Large intestine (tissue), 3 donors: ENCODE measurements around the gene SNN. TPM values are rescaled to one million over a fixed set of nuclear protein-coding genes. Genes with fewer than 3 reads are reported as not detected.

Source experiments
- DNase-seq, 2 donors: peaks; one replicate each; pipeline versions ENCODE4 v3.0.0 to v3.0.0-alpha.2; 2013
- H3K27ac ChIP-seq: one replicate; pipeline ENCODE4 v1.5.1; 2013; ENCODE audit warnings: low read length
- H3K27me3 ChIP-seq: 2 replicates; pipeline ENCODE4 v1.6.1; 2013; ENCODE audit warnings: low read length; ENCODE audit not compliant: control insufficient read depth, insufficient read depth
- H3K36me3 ChIP-seq: 2 replicates; pipeline ENCODE4 v1.6.1; 2013; ENCODE audit warnings: low read length; ENCODE audit not compliant: control insufficient read depth, insufficient read depth
- H3K4me1 ChIP-seq: one replicate; pipeline ENCODE4 v1.6.1; 2013; ENCODE audit warnings: low read length; ENCODE audit not compliant: control insufficient read depth, insufficient read depth
- H3K4me3 ChIP-seq: one replicate; pipeline ENCODE4 v1.5.1; 2013; ENCODE audit warnings: low read length
- H3K9me3 ChIP-seq: one replicate; pipeline ENCODE4 v1.6.1; 2013; ENCODE audit warnings: mild to moderate bottlenecking, low read depth, low read length, moderate library complexity; ENCODE audit not compliant: control insufficient read depth
- WGBS: methylation state at CpG from one replicate; pipeline ENCODE4 v1.1.5; 2013; ENCODE audit warnings: low lambda C conversion rate; ENCODE audit not compliant: insufficient coverage; 5-methylcytosine and 5-hydroxymethylcytosine counted together
- polyA plus RNA-seq: library from polyadenylated mRNA; unstranded; fragments of 120-200 nt; gene quantifications from one replicate; pipeline ENCODE4 v1.2.1, GENCODE V29; 2013

Gene SNN
- polyA plus RNA-seq, 1 donor, result 9.7 TPM

DNA sequence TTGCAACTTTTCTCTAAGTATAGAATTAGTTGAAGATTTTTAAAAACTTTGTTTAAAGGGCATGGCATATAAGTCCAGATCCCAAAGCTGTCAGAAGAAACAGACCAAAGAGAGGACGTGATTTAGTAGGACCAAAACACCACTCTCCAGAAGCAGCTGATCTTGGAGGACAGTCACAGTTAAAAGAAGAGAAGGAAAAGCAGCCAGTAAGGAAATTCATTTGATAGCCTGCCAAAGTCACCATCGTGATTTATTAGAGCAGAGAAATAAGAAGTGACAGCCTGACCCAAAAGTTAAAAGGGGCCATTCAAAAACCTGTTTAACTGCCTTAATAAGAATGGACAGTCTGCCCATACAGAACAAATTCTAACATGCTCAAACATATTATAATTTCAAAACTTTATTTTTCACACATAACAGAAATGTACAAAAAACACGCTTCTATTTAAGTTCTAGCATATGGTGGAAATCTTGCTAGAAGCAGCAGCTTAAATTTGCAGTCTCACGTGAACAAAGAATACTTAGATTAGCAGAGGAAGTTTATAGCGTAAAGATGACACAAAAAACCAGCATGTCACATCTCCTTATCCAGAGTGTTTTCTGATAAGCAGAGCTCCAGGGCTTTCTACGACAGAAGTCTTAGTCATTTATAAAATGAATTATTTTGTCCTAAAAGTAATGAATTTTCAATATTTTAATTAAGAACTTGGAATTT, 37.2 kb downstream of the SNN start:
- Histone ChIP-seq H3K27me3 (no peaks in the 10 kb centered on the region), H3K36me3 (peaks cover 19% of the 10 kb centered on the region), H3K27ac (no peak overlapping the region), H3K9me3 (no peaks in the 10 kb centered on the region), H3K4me1 (no peaks in the 10 kb centered on the region), H3K4me3 (no peak overlapping the region)
- WGBS, result 92% methylated on average over 2 of the region's 6 CpGs
- DNase-seq, result no peak

DNA sequence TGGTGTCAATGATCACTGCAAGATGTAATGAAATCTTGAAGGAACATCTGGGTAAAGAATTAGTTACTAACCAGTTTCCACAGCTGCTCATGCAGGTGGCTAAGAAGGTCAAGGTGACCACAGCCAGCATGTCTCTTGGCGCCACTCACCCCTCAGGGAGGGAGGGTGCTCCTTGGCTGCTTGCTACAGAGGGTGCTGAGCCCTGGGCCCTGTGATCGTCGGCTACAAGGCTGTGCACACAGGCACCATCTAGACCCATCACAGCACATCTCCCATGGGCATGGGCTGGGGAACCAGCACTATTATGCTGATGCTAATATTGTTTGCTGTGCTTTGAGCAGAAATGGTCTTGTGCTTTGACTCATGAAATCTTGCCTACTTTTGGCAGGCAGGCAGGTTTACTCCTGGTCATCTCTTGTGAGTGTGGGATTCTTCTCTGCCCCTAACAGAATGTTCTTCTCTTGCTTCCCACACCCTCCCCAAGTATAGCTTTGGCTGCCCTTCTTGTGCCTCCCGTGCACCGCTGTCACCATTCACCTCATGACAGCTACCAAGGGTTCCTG, 38.0 kb downstream of the SNN start:
- Histone ChIP-seq H3K27me3 (no peaks in the 10 kb centered on the region), H3K4me1 (no peaks in the 10 kb centered on the region), H3K27ac (no peak overlapping the region), H3K9me3 (no peaks in the 10 kb centered on the region), H3K4me3 (no peak overlapping the region), H3K36me3 (peaks cover 23% of the 10 kb centered on the region)
- DNase-seq, result no peak
- WGBS, result no CpG with 5 or more reads among the region's 5 CpGs

DNA sequence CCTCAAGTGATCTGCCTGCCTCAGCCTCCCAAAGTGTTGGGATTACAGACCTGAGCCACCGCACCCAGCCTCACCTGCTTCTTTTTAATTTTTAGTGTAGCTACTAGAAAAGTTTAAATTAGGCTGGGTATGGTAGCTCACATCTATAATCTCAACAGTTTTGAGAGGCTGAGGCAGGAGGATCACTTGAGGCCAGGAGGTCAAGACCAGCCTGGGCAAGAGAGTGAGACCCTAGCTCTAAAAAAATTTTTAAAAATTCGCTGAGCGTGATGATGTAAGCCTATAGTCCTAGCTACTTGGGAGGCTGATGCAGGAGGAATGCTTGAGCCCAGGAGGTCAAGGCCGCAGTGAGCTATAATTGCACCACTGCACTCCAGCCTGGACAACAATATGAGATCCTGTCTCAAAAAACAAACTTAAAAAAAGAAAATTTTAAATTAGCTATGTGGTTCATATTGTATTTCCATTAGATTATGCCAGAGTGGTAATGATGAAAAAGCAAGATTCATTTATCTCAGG, 39.5 kb downstream of the SNN start:
- Histone ChIP-seq H3K27me3 (no peaks in the 10 kb centered on the region), H3K27ac (no peak overlapping the region), H3K9me3 (no peaks in the 10 kb centered on the region), H3K36me3 (peaks cover 30% of the 10 kb centered on the region), H3K4me3 (no peak overlapping the region), H3K4me1 (no peaks in the 10 kb centered on the region)
- no CpG with 5 or more reads among the region's 4 CpGs for WGBS
- DNase-seq, result no peak

DNA sequence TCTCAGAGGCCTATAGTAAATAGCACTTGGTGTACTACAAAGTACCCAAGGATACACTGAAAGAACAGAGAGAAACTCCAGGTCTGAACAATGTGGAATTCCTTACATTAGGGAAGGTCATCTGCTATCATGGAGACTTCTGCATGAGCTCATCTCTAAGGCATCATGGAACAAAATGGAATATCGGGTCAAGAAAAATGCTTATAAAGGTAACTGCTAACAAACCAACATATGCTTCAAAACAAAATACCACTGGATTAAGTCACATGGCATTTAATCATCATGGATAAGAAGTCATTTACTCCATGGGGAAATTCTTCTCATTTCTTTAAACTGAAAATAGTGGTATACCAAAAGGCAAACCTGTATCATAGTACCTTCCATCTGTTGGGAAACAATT, 40.2 kb downstream of the SNN start:
- DNase-seq, result no peak
- H3K4me1 ChIP-seq, result no peaks in the 10 kb centered on the region
- H3K4me3 ChIP-seq, result no peak overlapping the region
- WGBS, result no CpG with 5 or more reads among the region's 1 CpG
- H3K27me3 ChIP-seq, result no peaks in the 10 kb centered on the region
- no peak overlapping the region for H3K27ac ChIP-seq
- H3K9me3 ChIP-seq, result no peaks in the 10 kb centered on the region
- H3K36me3 ChIP-seq, result peaks cover 33% of the 10 kb centered on the region

DNA sequence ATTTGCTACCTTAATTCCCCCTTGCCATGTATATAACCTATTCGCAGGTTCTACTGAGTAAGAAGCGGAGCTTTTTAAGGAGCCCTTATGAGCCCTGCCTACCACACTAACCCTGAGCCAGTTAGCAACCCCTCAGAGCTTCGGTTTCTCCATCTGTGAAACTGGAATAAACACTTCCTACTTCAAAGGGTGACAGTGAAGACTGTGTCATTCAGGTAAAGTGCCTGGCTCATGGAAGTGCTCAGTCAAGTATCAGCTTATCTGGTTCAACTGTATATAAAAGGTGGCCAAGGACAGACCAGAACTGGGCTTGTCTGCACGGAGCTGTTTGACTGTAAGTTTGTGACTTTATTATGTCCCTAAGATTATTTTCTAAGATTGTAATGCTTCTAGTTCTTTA, 43.4 kb downstream of the SNN start:
- WGBS, result no CpG with 5 or more reads among the region's 4 CpGs

DNA sequence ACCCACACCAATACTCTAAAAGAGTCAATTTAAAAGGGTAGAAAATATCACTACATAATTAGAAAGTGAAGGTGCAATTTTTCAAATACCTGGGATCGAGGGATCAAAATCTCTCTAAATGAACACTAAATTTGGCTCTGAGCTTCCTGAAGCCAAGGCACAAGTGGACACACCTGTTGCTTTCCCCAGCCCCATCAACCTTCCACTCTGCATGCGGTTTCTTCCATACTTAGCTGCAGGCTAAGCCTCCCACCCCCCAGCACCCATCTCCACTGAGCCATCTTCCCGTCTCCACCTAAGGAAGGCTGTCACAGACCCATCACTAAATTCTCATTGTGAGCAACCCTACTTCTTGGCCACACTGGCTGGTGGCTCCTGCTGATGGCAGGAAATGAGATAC, 43.9 kb downstream of the SNN start:
- peaks cover 40% of the 10 kb centered on the region for H3K36me3 ChIP-seq
- DNase-seq, result no peak
- WGBS, result 100% methylated on average over 1 of the region's 3 CpGs
- H3K4me3 ChIP-seq, result no peak overlapping the region
- peaks cover 6% of the 10 kb centered on the region for H3K4me1 ChIP-seq
- H3K9me3 ChIP-seq, result no peaks in the 10 kb centered on the region
- no peak overlapping the region for H3K27ac ChIP-seq
- H3K27me3 ChIP-seq, result no peaks in the 10 kb centered on the region

More for the DNA sequence above, 43.4 kb downstream of the SNN start:
- peaks cover 6% of the 10 kb centered on the region for H3K4me1 ChIP-seq
- no peaks in the 10 kb centered on the region for H3K9me3 ChIP-seq
- no peak overlapping the region for H3K27ac ChIP-seq
- peaks cover 40% of the 10 kb centered on the region for H3K36me3 ChIP-seq
- H3K27me3 ChIP-seq, result no peaks in the 10 kb centered on the region
- no peak for DNase-seq
- no peak overlapping the region for H3K4me3 ChIP-seq

DNA sequence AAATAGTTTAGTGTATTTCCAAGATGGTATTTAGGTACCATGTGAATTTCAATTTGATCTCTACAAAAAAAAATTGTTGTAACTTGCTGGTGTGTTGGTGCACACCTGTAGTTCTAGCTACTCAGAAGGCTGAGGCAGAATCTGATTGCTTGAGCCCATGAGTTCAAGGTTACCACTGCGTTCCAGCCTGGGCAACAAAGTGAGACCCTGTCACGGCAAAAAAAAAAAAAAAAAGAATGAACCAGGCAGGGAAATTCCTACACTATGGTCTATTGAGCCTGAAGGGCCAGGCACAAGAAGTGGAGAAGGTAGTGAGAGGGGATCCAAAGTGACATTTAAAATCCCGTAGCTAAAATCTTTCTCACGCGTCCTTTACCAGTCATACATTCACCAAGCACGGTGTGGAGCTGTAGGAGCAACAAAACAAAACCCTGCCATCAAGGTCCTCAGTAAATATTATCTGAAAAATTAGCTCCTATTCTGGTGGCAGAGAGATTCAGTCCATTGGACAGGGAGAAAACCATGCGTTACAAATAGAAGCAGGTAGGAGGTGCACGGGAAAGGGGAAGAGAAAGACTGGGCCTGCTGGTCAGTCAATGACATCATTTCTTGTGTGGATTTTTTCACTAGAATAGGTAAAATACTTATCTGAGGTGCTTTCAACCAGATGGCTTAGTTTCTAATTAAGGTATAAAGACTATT, 47.1 kb downstream of the SNN start:
- Histone ChIP-seq H3K27ac (no peak overlapping the region), H3K9me3 (no peaks in the 10 kb centered on the region), H3K4me3 (no peak overlapping the region), H3K27me3 (no peaks in the 10 kb centered on the region), H3K36me3 (peaks cover 47% of the 10 kb centered on the region), H3K4me1 (peaks cover 6% of the 10 kb centered on the region)
- no peak for DNase-seq
- 85% methylated on average over 4 of the region's 8 CpGs for WGBS

DNA sequence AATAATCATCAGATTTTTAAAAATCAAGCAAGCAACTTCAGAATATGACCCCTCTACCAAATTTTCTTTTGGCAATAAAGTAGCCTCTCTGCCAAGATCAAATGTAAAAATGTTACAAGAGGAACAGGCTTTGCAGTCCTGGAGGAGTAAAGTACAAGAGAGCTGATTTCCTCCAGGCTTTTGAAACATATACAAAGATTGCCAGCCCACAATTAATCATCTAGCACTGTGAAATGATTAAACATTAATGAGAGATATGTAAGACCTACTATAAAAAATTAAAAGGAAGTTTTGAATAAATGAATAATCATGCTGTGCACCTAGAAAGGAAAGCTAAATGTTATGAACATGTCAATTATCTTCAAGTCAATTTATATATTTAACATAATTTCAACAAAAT, 48.1 kb downstream of the SNN start:
- peaks cover 46% of the 10 kb centered on the region for H3K36me3 ChIP-seq
- H3K4me1 ChIP-seq, result peaks cover 6% of the 10 kb centered on the region
- no peaks in the 10 kb centered on the region for H3K9me3 ChIP-seq
- H3K27ac ChIP-seq, result peak overlapping the region; percentile 38
- H3K27me3 ChIP-seq, result no peaks in the 10 kb centered on the region
- peak in 1 of 2 donors; percentile 51 for DNase-seq
- no peak overlapping the region for H3K4me3 ChIP-seq

DNA sequence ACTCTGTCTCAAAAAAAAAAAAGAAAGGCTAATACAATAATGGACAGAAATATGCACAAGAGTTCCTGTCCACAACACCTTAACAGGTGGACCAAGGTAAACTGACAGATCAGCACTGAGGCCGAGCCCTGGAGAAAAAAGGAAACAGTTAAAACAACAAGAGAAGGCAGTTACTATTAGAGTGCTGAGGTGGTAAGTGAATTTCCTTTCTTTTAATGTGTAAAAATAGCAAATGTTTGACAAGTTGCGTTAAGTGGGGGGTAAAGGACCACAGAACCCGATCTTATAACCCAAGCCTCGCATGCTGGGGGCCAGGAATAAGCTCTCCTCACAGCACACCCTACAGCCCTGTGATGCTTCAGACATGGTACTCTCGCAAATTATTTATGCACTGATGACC, 49.6 kb downstream of the SNN start:
- 67% methylated on average over 1 of the region's 5 CpGs for WGBS
- Histone ChIP-seq H3K27me3 (no peaks in the 10 kb centered on the region), H3K36me3 (peaks cover 42% of the 10 kb centered on the region), H3K4me3 (no peak overlapping the region), H3K27ac (no peak overlapping the region), H3K9me3 (no peaks in the 10 kb centered on the region), H3K4me1 (peaks cover 6% of the 10 kb centered on the region)
- no peak for DNase-seq

DNA sequence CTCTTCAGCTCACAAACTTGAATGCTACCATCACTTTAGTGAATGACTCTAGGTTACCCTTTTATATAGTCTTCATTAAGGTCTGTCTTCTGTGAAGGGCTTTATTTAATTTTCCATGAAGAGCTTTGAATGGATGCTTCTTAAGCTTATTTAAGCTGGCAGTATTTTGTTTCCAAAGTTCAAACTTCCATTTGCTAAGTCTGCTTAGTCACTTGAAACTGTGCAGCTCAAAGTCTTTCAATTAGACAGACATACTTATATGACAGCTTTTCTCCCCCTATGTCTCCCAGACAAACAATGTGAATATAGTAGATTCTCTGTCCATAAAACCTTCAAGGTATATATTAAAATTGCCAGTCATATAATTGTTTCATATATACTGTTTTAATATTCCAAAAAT, 50.9 kb downstream of the SNN start:
- H3K27ac ChIP-seq, result peak overlapping the region; percentile 21
- H3K9me3 ChIP-seq, result no peaks in the 10 kb centered on the region
- H3K4me1 ChIP-seq, result peaks cover 6% of the 10 kb centered on the region
- H3K36me3 ChIP-seq, result peaks cover 36% of the 10 kb centered on the region
- DNase-seq, result peak in 1 of 2 donors; percentile 38
- H3K4me3 ChIP-seq, result no peak overlapping the region
- no peaks in the 10 kb centered on the region for H3K27me3 ChIP-seq
